HFFc6 (cell line): Measurements from ENCODE around the gene KDM2B. TPM values are rescaled to one million over a fixed set of nuclear protein-coding genes. Genes with fewer than 3 reads are reported as not detected.
"Not testable (repeated sequence)": the region's sequence is repeated elsewhere in the genome, so short reads cannot be mapped to it uniquely, and the experiment has no call there.

Experiments used
- DNase-seq: peaks from one replicate; pipeline ENCODE4 v3.0.0-alpha.2; 2018
- H3K27ac Mint-ChIP-seq: 2 replicates; pipeline ENCODE4 v1.8.0; 2020; ENCODE audit warnings: mild to moderate bottlenecking, mixed read lengths
- H3K27me3 Mint-ChIP-seq: 2 replicates; pipeline ENCODE4 v1.8.0; 2021; ENCODE audit warnings: mild to moderate bottlenecking, moderate library complexity, mixed read lengths; ENCODE audit not compliant: insufficient read depth
- H3K36me3 Mint-ChIP-seq: 2 replicates; pipeline ENCODE4 v1.8.0; 2021; ENCODE audit warnings: low read depth, mixed read lengths
- H3K4me1 Mint-ChIP-seq: 2 replicates; pipeline ENCODE4 v1.8.0; 2020; ENCODE audit warnings: low read depth, mixed read lengths
- H3K4me3 Mint-ChIP-seq: 2 replicates; pipeline ENCODE4 v1.8.0; 2020; ENCODE audit warnings: mild to moderate bottlenecking, moderate library complexity, mixed read lengths
- H3K9me3 Mint-ChIP-seq: 2 replicates; pipeline ENCODE4 v1.8.0; 2020; ENCODE audit warnings: mild to moderate bottlenecking, mixed read lengths
- total RNA-seq, 6 experiments: library from RNA; stranded (reverse); fragmentation: NEBNext Ultra II Directional; extraction: Animal tissue kit (Norgen Biotek cat#: 25700); gene quantifications; 2 replicates in 1 of 6; 3 replicates in 5 of 6; pipeline ENCODE4 v1.2.3, GENCODE V29; 2021
- TF ChIP-seq, protein P1 (sequence below): fragments of 200-600 bp; sonication (generic); IDR thresholded peaks from 2 replicates; pipeline ENCODE4 v1.5.0; 2021; ENCODE audit warnings: antibody characterized with exemption, mild to moderate bottlenecking

The KDM2B gene
- total RNA-seq, 6 experiments from 2014 or later: 15.4 to 24.0 (median 21.5) TPM

DNA sequence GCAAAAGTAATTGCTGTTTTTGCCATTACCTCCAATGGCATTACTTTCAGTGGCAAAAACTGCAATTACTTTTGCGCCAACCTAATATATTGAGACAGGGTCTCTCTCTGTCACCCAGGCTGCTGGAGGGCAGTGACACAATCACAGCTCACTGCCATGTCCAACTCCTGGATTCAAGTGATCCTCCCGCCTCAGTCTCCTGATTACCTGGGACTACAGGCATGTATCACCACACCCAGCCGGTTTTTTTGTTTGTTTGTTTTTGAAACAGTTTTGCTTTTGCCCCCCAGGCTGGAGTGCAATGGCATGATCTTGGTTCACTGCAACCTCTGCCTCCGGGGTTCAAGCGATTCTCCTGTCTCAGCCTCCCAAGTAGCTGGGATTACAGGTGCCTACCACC is 15.7 kb upstream of the KDM2B start:
- Mint-ChIP-seq H3K36me3 (0 out of 2 replicates have a peak, but pooled peaks cover 4% of the 10 kb centered on the region), H3K4me3 (no peak overlapping the region), H3K4me1 (peaks cover 7% of the 10 kb centered on the region), H3K27me3 (no peaks in the 10 kb centered on the region), H3K27ac (no peak overlapping the region), H3K9me3 (no peaks in the 10 kb centered on the region)
- no peak for DNase-seq
- TF ChIP-seq, protein P1, sequence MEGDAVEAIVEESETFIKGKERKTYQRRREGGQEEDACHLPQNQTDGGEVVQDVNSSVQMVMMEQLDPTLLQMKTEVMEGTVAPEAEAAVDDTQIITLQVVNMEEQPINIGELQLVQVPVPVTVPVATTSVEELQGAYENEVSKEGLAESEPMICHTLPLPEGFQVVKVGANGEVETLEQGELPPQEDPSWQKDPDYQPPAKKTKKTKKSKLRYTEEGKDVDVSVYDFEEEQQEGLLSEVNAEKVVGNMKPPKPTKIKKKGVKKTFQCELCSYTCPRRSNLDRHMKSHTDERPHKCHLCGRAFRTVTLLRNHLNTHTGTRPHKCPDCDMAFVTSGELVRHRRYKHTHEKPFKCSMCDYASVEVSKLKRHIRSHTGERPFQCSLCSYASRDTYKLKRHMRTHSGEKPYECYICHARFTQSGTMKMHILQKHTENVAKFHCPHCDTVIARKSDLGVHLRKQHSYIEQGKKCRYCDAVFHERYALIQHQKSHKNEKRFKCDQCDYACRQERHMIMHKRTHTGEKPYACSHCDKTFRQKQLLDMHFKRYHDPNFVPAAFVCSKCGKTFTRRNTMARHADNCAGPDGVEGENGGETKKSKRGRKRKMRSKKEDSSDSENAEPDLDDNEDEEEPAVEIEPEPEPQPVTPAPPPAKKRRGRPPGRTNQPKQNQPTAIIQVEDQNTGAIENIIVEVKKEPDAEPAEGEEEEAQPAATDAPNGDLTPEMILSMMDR: no peak

DNA sequence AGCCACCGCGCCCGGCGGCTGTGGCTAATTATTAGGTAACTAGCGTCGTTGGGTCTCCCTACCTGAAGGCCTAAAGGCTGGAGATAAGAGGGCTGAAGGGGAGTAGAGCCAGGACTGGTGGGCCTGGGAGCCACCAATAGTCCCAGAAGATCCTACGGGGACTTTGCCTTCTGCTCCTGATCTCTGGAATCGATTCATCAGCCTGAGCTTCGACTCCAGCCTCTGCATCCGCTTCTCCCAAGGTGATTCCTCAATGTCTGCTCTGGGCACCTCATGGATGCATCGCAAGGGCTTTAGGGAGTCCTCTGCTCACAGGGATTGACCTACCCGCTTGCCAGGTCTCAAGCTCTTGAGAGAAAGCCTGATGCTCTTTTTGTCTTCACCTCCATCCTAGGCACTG is 14.7 kb upstream of the KDM2B start:
- Mint-ChIP-seq H3K27me3 (no peaks in the 10 kb centered on the region), H3K4me3 (no peak overlapping the region), H3K9me3 (no peaks in the 10 kb centered on the region)

GRCh38 chr12:121592320-121592719 is 11.5 kb upstream of the KDM2B start:
- H3K27ac Mint-ChIP-seq: no peak overlapping the region
- TF ChIP-seq, protein P1: no peak
- H3K9me3 Mint-ChIP-seq: no peaks in the 10 kb centered on the region

More for the DNA sequence above, 14.7 kb upstream of the KDM2B start:
- DNase-seq: no peak
- Mint-ChIP-seq H3K4me1 (peaks cover 16% of the 10 kb centered on the region), H3K27ac (no peak overlapping the region), H3K36me3 (0 out of 2 replicates have a peak, but pooled peaks cover 4% of the 10 kb centered on the region)
- TF ChIP-seq, protein P1: no peak

GRCh38 chr12:121590476-121591143 is 9.8 kb upstream of the KDM2B start:
- peak overlapping the region; percentile 81 for H3K4me3 Mint-ChIP-seq
- DNase-seq: peak; percentile 62
- H3K36me3 Mint-ChIP-seq: 0 out of 2 replicates have a peak, but pooled peaks cover under 1% of the 10 kb centered on the region
- TF ChIP-seq, protein P1: no peak
- H3K27ac Mint-ChIP-seq: peak overlapping the region; percentile 94
- H3K27me3 Mint-ChIP-seq: no peaks in the 10 kb centered on the region
- H3K9me3 Mint-ChIP-seq: no peaks in the 10 kb centered on the region
- H3K4me1 Mint-ChIP-seq: peaks cover 22% of the 10 kb centered on the region

More at GRCh38 chr12:121592320-121592719, 11.5 kb upstream of the KDM2B start:
- Mint-ChIP-seq H3K4me1 (peaks cover 22% of the 10 kb centered on the region), H3K36me3 (0 out of 2 replicates have a peak, but pooled peaks cover 4% of the 10 kb centered on the region), H3K27me3 (no peaks in the 10 kb centered on the region), H3K4me3 (no peak overlapping the region)
- DNase-seq: no peak

- not testable (repeated sequence) for DNase-seq, H3K9me3 Mint-ChIP-seq, H3K27me3 Mint-ChIP-seq, H3K27ac Mint-ChIP-seq, H3K36me3 Mint-ChIP-seq, H3K4me3 Mint-ChIP-seq
- H3K4me1 Mint-ChIP-seq: peaks cover 27% of the 10 kb centered on the region
These were observed 4.1 kb upstream of the KDM2B start for GRCh38 chr12:121584885-121585284.

- not testable (repeated sequence) for H3K9me3 Mint-ChIP-seq, H3K27ac Mint-ChIP-seq, H3K4me3 Mint-ChIP-seq, H3K36me3 Mint-ChIP-seq, H3K27me3 Mint-ChIP-seq, DNase-seq
- peaks cover 27% of the 10 kb centered on the region for H3K4me1 Mint-ChIP-seq
These were observed 2.5 kb upstream of the KDM2B start for GRCh38 chr12:121583334-121583661.
